Activated CD4-positive, alpha-beta T cell treated with anti-CD3 and anti-CD28 coated beads for 24 hours (primary cell): Measurements from ENCODE around the gene PGRMC1.
"Not testable (repeated sequence)": the region's sequence is repeated elsewhere in the genome, so short reads cannot be mapped to it uniquely, and the experiment has no call there.

Experiments used
- DNase-seq, 2 donors: peaks; one replicate each; pipeline ENCODE4 v3.0.0-alpha.2; 2020; ENCODE audit warnings: low read depth in 2 of 2

PGRMC1 gene

DNA sequence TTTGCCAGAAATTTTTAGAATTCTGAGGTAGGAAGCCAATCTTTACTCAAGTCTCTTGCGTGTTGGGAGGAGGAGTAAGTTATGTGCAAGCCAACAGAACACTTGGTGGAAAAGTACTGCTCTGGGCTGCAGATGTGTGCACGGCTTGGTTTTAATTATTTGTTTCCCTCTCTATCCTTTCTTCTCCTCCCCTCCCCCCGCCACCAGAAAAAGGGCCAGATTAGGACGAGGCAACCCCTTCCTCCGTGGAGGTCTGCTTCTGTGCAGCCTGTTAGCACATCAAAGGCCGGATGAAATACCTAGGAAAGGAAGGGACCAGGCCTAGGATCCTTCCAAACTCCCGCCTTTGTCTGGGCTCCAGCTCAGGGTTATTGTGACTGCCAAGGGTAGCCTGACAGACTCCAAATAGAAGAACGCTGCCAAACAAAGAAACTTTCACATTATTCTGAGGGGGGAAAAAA lies 1.0 kb upstream of the PGRMC1 start:
- no peak for DNase-seq

DNA sequence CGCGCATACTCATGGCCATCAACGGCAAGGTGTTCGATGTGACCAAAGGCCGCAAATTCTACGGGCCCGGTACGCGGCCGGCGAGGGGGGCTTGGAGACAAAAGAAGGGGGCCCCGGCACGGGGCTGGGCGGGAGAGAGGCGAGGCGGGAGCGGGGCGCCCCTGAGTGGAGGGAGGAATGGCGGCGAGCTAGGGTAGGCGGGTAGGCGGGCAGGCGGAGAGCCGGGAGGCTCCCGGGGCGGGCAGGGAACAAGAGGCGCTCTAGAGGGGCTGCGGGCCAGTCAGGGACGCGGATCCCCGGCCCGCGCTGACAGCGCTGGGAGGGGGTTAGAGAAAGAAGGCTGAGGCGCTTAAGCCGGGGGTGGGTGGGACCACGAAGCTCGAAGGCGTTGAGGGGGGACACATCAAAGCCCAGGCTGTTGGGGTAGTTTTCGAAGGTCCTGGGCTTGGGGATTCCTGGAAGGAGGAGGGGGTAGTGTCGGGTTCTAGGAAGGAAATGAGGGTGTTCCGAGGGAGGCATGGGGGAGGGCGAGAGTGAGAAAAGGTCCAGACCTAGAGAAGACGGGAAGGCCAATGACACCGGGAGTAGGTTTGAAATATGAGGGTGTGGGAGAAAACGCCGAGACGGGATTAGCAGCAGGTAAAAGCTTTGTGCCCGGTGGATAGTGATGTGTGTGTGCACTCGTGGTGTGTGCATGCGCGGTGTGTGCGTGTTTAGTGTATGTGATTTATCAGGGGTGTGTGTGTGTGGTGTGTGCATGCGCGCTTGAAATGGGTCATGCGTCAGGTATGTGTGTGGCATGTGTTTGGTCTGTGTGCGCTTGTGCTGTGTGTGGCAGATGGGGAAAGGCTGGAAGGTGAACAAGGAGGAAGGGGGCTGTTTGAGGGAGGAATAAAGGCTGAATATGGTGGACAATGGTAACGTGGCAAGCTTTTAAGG lies 807 bp downstream of the PGRMC1 start:
- peak in 1 of 2 donors; percentile 15 for DNase-seq

DNA sequence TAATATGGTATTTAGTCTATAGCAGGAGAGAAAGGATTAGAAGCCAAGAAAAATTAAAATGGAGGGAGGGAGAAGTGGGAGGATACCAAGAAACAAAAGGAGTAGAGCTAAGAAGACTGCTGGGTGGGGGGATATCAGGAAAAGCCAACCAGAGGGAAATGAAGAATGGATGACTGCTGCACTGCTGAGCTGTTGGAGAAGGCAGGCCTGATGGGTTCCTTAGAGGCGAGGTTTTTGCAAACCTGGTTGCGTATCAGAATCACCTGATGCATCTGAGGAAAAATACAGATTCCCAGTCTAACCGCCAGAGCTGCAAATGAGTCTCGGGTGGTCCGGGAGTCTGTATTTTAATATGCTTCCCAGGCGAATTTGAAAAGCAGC lies 1.5 kb downstream of the PGRMC1 start:
- no peak for DNase-seq

DNA sequence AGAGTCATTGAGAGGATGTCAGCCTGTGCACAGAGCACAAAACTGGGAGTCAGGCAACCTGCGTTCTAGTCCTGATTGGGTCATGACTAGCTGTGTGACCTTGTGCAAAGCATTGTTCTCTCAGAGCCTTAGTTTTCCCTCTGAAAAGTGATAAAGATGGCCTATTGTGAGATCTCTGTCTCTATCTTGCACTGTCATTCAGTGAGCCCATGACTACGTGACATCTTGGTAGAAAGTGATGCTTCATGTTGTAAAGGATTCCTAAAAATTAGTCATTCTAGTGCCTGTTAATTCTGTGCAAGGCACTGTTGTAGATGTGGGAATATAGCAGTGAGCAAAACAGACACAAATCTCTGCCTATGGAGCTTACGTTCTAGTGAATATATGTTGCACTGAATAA lies 2.5 kb downstream of the PGRMC1 start:
- no peak for DNase-seq

DNA sequence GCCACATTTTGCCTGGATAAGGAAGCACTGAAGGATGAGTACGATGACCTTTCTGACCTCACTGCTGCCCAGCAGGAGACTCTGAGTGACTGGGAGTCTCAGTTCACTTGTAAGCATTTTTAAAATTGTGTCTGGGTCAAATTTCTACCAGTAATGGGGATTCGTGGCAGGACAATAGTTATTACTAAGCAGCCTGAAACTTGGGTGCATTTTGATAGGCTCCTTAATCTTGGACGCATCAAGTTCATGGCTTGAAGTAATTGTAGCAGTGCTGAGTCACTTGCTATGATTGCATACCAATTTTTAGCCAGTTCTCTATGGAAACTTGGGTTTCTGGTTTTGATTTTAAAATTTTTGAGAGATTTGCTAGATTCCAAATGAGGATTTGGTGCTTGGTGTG lies 4.3 kb downstream of the PGRMC1 start:
- no peak for DNase-seq

DNA sequence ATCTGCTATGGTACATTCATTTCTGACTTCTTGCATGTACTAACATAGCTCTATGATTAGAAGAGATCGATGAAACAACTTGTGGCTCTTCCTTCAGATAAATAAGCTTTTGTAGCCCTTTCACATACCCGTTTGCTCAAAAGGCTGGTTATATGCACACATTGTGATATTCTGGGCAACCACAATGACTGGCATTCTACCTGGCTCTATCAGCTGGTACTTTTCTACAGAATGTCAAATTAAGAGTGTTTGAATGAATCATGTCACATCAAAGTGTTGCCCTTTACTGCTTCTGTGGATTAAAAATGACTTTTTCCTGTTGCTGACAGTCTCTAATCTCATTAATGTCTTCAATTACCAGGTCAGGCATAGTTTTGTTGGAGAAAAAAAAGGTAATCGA lies 11.6 kb downstream of the PGRMC1 start:
- no peak for DNase-seq

DNA sequence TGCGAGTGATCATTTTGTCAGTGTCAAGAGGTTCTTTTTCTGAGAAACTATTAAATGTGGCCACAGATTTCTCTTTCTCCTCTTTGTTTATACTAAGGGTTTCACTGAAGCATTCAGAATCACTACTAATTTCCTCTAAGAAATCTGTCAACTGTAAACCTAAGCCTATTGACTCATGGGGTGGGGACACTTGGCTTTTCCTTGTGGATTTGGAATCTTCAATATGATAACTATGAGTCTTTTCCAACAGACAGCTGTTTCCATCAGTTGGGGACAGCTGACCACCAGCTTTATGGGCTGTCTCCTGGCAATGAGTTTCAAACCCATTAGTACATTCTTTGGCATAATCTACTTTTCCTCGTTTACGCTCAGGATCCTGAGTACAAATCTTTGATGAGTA lies 13.8 kb downstream of the PGRMC1 start:
- no peak for DNase-seq

DNA sequence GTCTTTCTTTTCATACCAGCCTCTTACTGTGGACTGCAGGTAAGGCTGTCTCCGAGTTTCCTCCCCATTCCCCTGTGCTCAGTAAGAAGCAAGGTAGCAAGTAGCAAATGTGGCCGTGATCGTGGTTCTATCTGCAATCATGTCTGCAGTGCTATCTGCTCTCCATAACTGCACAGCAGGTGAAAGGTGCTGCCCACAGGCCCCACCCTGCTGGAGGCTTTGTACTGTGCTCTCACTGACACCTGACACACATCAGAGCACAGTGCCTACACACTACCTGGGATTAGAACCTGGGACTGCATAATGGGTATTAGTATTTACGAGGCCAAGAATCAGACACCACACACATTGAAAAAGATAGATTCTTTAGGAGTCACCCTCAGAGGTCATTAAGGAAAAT lies 15.3 kb downstream of the PGRMC1 start:
- no peak for DNase-seq

DNA sequence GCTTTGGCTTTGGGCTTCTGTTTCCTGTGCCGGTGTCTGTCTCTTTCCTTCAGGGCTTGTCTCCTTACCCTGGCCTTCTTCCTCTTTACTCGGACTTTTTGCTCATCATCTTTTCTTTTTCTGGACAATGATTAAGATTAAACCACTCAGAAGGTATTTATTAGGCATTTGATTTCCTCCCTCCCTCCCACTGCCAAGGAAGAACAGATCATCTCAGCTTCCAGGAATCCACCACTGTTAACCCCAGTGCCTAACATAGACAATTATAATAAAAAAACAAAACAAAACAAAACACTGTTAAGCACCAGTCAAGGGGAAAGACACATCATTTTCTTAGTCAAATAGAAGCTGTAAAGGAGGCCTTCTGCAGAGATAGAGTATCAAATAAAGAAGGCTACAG lies 16.6 kb downstream of the PGRMC1 start:
- DNase-seq, result no peak

DNA sequence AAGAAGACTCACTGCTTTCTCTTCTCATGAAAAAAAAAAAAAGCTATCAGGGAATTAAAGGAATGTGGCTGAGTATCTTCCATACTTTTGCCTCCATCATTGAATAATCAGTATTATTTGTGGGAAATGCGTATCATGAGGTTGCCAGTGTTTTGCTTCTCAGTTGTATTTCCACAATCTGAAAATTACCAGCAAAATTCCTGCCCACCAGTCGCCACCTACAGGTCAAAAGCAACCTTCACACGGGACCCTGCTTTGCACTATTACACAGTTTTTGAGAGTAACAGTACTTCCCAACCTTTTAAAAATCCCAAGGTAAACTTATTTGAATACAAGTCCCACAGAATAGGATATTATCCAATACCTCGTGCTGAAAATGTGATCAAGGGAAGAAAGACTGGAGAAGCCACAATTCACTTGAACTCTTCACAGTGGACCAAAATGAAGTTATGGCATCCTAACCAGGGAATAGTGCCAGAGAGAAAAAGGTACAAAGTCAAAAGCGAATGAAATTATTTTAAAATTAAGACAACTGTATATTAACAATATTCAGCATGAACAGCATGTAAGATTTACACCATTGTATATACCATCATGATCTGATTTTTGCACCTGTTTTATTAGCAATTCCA lies 30.4 kb downstream of the PGRMC1 start:
- no peak for DNase-seq

DNA sequence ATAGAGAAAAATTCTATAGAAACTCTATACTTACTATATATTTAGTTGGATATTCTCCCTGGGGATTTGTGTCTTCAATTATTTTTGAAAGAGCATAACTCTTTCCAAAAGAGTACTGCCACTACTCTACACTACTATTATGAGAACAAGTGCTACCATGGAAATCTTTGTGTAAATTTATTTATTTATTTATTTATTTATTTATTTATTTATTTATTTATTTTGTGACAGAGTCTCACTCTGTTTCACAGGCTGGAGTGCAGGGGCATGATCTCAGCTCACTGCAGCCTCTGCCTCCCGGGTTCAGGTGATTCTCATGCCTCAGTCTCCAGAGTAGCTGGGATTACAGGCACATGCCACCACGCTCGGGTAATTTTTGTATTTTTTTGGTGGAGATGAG lies 31.0 kb downstream of the PGRMC1 start:
- not testable (repeated sequence) for DNase-seq

DNA sequence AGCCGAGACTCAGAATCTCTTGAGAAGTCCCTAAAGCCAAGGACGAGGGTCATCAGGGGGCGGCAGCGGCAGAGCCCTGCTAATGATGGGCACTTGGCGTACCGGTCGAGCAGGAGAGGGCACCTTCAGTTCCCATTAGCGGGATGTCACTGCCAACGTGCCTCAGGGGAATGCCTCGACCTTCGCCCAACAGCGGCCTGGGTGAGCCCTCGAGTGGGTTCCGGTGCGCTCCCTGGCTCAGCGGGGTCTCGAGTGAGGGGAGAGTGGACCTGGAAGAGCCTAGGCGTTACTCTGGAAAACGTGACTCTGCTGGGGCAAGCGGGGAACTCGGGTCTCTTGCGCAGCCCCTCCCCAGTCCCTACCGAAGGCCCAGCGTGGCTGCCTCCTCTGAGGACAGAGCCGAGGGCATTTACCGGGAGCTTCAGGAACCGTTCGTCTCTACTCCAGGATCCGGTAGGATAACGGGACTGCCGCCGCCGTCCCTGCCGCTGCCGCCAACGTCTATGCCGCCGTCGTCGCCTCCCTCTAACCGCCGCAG lies 36.9 kb downstream of the PGRMC1 start:
- DNase-seq, result no peak

DNA sequence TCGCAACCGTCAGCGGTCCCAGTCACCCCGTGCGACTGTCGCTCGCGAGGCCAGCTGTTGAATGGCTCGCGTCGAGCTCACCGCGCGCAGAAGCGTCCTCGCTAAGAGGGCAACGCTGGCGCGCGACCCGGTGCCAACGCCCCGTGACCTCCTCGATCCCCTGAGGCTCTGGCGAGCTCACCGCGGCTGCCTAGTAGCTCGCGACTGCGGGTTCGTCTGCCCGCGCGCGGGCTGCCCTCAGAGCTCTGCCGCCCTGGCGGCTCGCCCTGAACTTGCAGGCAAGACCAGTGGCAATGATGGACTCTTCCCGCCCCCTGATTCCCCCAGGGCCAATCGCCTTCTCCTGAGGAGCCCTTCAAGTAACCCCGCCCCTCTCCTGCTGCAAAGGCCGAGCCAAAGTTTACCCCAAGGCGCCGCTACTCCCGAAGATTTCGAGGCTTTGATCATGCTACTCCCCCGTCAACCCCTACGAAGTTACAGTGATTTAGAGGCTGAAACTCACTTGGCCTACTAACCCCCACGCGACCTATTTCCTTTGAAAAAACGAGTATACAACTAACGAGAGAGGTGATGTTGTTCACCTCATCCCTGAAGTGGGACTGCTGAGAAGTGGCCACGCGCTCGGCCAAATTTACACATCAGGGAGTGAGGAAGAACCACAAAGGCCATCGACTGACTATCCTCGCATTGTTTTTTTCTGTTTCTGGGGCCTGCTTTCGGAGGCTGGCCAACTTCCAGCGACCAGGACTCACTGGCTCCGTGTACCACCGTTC lies 37.5 kb downstream of the PGRMC1 start:
- DNase-seq, result peak; percentile 18 to 25

DNA sequence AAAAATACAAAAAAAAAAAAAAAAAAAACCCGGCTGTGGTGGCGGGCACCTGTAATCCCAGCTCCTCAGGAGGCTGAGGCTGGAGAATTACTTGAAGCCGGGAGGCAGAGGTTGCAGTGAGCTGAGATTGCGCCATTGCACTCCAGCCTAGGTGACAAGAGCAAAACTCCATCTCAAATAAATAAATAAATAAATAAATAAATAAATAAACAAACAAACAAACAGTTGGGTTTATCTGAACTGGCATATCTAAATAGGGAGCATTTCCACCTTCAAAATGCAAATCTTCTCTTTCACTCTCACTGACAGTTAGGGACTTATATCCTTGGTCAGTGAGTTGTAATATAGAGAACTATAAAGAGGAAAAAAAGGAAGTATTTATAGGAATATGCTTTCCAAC lies 46.3 kb downstream of the PGRMC1 start:
- DNase-seq, result not testable (repeated sequence)

DNA sequence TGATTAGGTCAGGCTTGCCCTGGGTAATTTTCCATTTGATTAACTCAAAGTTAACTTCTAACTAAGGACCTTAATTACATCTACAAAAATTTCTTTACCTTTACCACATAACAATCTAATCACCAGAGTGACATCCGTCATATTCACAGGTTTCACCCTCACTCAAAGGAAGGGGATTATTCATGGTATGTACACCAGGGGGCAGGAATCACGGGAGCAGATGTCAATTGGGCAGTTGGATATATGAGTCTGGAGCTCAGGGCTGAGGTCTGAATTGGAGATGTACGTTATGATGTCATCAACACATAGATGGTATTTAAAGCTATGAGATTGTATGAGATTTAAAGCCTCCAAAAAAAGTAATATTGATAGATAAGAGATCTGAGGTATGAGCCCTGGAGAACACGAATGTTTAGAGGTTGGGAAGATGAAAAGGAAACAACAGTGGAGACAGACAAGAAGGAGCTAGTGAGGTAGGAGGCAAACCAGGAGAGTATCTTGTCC lies 52.9 kb downstream of the PGRMC1 start:
- DNase-seq, result no peak

DNA sequence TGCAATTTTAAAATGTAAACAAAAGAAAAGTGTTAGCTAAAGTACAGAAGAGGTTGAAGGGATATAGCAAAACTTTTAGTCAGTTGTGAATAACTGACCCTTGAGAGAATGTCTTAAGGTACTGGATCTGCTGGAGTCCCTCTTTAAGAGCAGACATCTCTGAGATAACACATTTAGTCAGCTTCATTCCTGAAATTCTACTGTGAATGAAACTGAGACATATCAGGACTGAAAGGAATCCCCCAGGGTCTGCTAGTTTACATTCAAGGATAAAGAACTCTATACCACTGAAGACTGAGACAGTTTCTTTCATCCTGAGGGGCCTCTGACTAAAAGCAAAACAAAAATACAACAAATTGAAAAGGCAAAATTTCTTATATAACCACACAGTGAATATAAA lies 54.4 kb downstream of the PGRMC1 start:
- DNase-seq, result no peak

DNA sequence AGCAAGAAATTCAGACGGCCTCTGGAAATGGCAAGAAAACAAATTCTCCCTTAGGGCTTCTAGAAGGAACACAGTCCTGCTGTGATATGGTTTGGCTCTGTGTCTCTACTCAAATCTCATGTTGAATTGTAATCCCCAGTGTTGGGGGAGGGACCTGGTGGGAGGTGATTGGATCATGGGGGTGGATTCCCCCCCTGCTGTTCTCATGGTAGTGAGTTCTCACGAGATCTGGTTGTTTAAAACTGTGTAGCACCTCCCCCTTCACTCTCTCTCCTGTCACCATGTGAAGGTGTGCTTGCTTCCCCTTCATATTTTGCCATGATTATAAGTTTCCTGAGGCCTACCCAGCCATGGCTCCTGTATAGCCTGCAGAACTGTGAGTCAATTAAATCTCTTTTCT lies 55.2 kb downstream of the PGRMC1 start:
- not testable (repeated sequence) for DNase-seq

DNA sequence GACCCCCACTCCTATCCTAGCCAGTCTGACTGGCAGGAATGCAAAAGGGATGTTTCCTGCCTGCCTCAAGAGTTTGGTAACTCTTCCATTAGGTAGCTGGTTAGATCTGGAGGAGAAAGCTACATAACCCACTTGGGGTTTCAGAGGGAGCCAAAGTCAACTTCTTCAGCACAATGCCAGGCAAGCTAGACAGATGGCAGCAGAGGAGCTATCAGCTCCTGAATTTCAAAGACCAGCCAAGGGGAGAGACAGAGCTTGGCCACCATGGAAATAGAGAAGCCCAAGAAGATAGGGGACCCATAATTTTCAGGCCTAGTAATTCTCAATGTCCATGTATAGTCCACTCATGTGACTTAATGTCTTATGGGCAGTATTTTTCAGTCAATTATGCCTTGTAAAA lies 56.4 kb downstream of the PGRMC1 start:
- DNase-seq, result no peak
